GM12873 (cell line): ENCODE data around the gene MRNIP.

ENCODE experiments used
- CTCF ChIP-seq: IDR thresholded peaks from 2 replicates; pipeline ENCODE4 v1.5.1; 2012; ENCODE audit warnings: low read depth, mild to moderate bottlenecking, moderate library complexity, low read length, control low read depth; ENCODE audit not compliant: insufficient read depth; ENCODE audit errors: missing control alignments

MRNIP gene

GRCh38 chr5:179873588-179874110, 15.0 kb upstream of the MRNIP start:
- TF ChIP-seq CTCF, result no peak

- TF ChIP-seq CTCF, result no peak
Observed at GRCh38 chr5:179872828-179873575, 14.4 kb upstream of the MRNIP start.

GRCh38 chr5:179872055-179872827, 13.6 kb upstream of the MRNIP start:
- TF ChIP-seq CTCF, result no peak

- TF ChIP-seq CTCF, result no peak
Observed at GRCh38 chr5:179870952-179871351, 12.3 kb upstream of the MRNIP start.

GRCh38 chr5:179870403-179870903, 11.8 kb upstream of the MRNIP start:
- peak; percentile 34 for TF ChIP-seq CTCF

GRCh38 chr5:179869641-179870402, 11.2 kb upstream of the MRNIP start:
- TF ChIP-seq CTCF, result no peak
